Body of pancreas (tissue), 4 donors: ENCODE measurements around the gene PRKG1. TPM values are rescaled to one million over a fixed set of nuclear protein-coding genes. Genes with fewer than 3 reads are reported as not detected.

Experiments
- ATAC-seq: fragments of 150-250 bp; one replicate; pipeline ENCODE4 v1.9.1; 2016
- DNase-seq, 4 donors: peaks; one replicate each; pipeline ENCODE4 v3.0.0-alpha.2; 2019
- H3K27ac ChIP-seq, 4 donors: fragments of 200-600 bp; sonication (generic); 1 replicate in 3 of 4; 2 replicates in 1 of 4; pipeline versions ENCODE4 v1.5.1 to v1.6.1; 2016 to 2019; ENCODE audit warnings: mild to moderate bottlenecking in 1 of 4, mixed read lengths in 1 of 4, moderate library complexity in 1 of 4
- H3K27me3 ChIP-seq, 2 donors: fragments of 200-600 bp; sonication (generic); one replicate each; pipeline ENCODE4 v1.6.0; 2016; ENCODE audit warnings: mild to moderate bottlenecking in 1 of 2
- H3K36me3 ChIP-seq, 2 donors: fragments of 200-600 bp; sonication (generic); replicated peaks in 1 of 2; 2 replicates each; pipeline ENCODE4 v1.5.1; 2016; ENCODE audit warnings: low read depth in 2 of 2; ENCODE audit not compliant: insufficient read depth in 1 of 2
- H3K4me1 ChIP-seq: fragments of 200-600 bp; sonication (generic); one replicate; pipeline ENCODE4 v1.6.0; 2016
- H3K4me3 ChIP-seq, 2 donors: fragments of 200-600 bp; sonication (generic); 1 replicate in 1 of 2; 2 replicates in 1 of 2; pipeline ENCODE4 v1.5.1; 2016 to 2019
- H3K9me3 ChIP-seq, 3 donors: fragments of 200-600 bp; sonication (generic); 1 replicate in 2 of 3; 2 replicates in 1 of 3; pipeline ENCODE4 v1.5.1; 2016
- CTCF ChIP-seq, 7 experiments: fragments of 450-650 bp in 4 of 7; fragments of 200-600 bp in 3 of 7; sonication (generic) in 3 of 7; IDR thresholded peaks; one replicate each; pipeline ENCODE4 v1.5.1; 2016 to 2019; ENCODE audit warnings: antibody characterized with exemption in 7 of 7
- POLR2A ChIP-seq, 3 donors: fragments of 450-650 bp; IDR thresholded peaks; one replicate each; pipeline ENCODE4 v1.6.1; 2016; ENCODE audit warnings: antibody characterized with exemption in 3 of 3, mild to moderate bottlenecking in 2 of 3
- WGBS, 2 donors: methylation state at CpG; one replicate each; pipeline ENCODE4 v1.1.5; 2017; 5-methylcytosine and 5-hydroxymethylcytosine counted together
- intact Hi-C: fragments of 100-400 bp; cut with DNase I; formaldehyde crosslinking; loops from one replicate; pipeline ENCODE4 v1.15.1; 2023
- total RNA-seq, 2 donors: library from RNA; depleted of rRNA; stranded (reverse); fragments of >200 nt; gene quantifications; one replicate each; pipeline ENCODE4 v1.1.0, GENCODE V29; 2016

Gene PRKG1
- total RNA-seq, 2 donors from 2014 or later, result 14.2 to 18.9 TPM

GRCh38 chr10:51986516-51986915 is 912.2 kb downstream of the PRKG1 start:
- WGBS, 2 donors, result 15 to 28% methylated on average over 2 of the region's 2 CpGs
- H3K27me3 ChIP-seq, result no peaks in the 10 kb centered on the region
- intact Hi-C loops, result no loop called here
- peaks cover 4% of the 10 kb centered on the region for H3K4me1 ChIP-seq
- peak in 1 of 4 donors; percentile 8 for DNase-seq
- TF ChIP-seq CTCF (IDR thresholded peaks at IDR 0.05) (no peak), POLR2A (IDR thresholded peaks at IDR 0.05) (no peak)
- H3K27ac ChIP-seq, result no peak overlapping the region
- no peak for ATAC-seq
- no peaks in the 10 kb centered on the region for H3K36me3 ChIP-seq
- H3K4me3 ChIP-seq, result no peak overlapping the region
- H3K9me3 ChIP-seq, result no peaks in the 10 kb centered on the region

GRCh38 chr10:51993475-51993874 is 919.2 kb downstream of the PRKG1 start:
- H3K27me3 ChIP-seq, result no peaks in the 10 kb centered on the region
- ATAC-seq (no peak), DNase-seq (no peak)
- H3K36me3 ChIP-seq, result no peaks in the 10 kb centered on the region
- no peaks in the 10 kb centered on the region for H3K9me3 ChIP-seq
- H3K4me3 ChIP-seq, result no peak overlapping the region
- intact Hi-C loops, result no loop called here
- WGBS, 2 donors, result 60 to 84% methylated on average over 1 of the region's 1 CpG
- TF ChIP-seq POLR2A (IDR thresholded peaks at IDR 0.05) (no peak), CTCF (IDR thresholded peaks at IDR 0.05) (no peak)
- H3K27ac ChIP-seq, result no peak overlapping the region
- H3K4me1 ChIP-seq, result no peaks in the 10 kb centered on the region

- DNase-seq, result no peak
- no peaks in the 10 kb centered on the region for H3K4me1 ChIP-seq
- no peaks in the 10 kb centered on the region for H3K9me3 ChIP-seq
- H3K27me3 ChIP-seq, result no peaks in the 10 kb centered on the region
- H3K36me3 ChIP-seq, result no peaks in the 10 kb centered on the region
- H3K4me3 ChIP-seq, result no peak overlapping the region
- intact Hi-C loops, result no loop called here
- H3K27ac ChIP-seq, result no peak overlapping the region
- no peak for TF ChIP-seq CTCF (IDR thresholded peaks at IDR 0.05)
- TF ChIP-seq POLR2A (IDR thresholded peaks at IDR 0.05), result no peak
- no peak for ATAC-seq
- 75 to 77% methylated on average over 5 of the region's 5 CpGs for WGBS, 2 donors
These were observed 924.8 kb downstream of the PRKG1 start for GRCh38 chr10:51999096-51999495.

- no peak overlapping the region for H3K27ac ChIP-seq
- H3K9me3 ChIP-seq, result no peaks in the 10 kb centered on the region
- H3K4me1 ChIP-seq, result no peaks in the 10 kb centered on the region
- WGBS, 2 donors, result 39 to 46% methylated on average over 5 of the region's 5 CpGs
- H3K4me3 ChIP-seq, result no peak overlapping the region
- TF ChIP-seq CTCF (IDR thresholded peaks at IDR 0.05) (peak in 6 of 7 experiments; percentile 31 to 45 (median 37)), POLR2A (IDR thresholded peaks at IDR 0.05) (no peak)
- intact Hi-C loops, result no loop called here
- H3K27me3 ChIP-seq, result no peaks in the 10 kb centered on the region
- DNase-seq, result no peak
- no peaks in the 10 kb centered on the region for H3K36me3 ChIP-seq
- ATAC-seq, result no peak
These were observed 930.2 kb downstream of the PRKG1 start for GRCh38 chr10:52004342-52004949.

- Histone ChIP-seq H3K36me3 (no peaks in the 10 kb centered on the region), H3K4me3 (no peak overlapping the region), H3K9me3 (no peaks in the 10 kb centered on the region), H3K4me1 (no peaks in the 10 kb centered on the region), H3K27me3 (no peaks in the 10 kb centered on the region), H3K27ac (no peak overlapping the region)
- no peak for DNase-seq
- 92 to 98% methylated on average over 2 of the region's 2 CpGs for WGBS, 2 donors
- ATAC-seq, result no peak
- TF ChIP-seq POLR2A (IDR thresholded peaks at IDR 0.05) (no peak), CTCF (IDR thresholded peaks at IDR 0.05) (no peak)
- intact Hi-C loops, result no loop called here
These were observed 932.8 kb downstream of the PRKG1 start for GRCh38 chr10:52007091-52007490.
